ENCODE measurements around the gene SSTR3.
"Not testable (repeated sequence)": the region's sequence is repeated elsewhere in the genome, so short reads cannot be mapped to it uniquely, and the experiment has no call there.

Gene SSTR3

DNA sequence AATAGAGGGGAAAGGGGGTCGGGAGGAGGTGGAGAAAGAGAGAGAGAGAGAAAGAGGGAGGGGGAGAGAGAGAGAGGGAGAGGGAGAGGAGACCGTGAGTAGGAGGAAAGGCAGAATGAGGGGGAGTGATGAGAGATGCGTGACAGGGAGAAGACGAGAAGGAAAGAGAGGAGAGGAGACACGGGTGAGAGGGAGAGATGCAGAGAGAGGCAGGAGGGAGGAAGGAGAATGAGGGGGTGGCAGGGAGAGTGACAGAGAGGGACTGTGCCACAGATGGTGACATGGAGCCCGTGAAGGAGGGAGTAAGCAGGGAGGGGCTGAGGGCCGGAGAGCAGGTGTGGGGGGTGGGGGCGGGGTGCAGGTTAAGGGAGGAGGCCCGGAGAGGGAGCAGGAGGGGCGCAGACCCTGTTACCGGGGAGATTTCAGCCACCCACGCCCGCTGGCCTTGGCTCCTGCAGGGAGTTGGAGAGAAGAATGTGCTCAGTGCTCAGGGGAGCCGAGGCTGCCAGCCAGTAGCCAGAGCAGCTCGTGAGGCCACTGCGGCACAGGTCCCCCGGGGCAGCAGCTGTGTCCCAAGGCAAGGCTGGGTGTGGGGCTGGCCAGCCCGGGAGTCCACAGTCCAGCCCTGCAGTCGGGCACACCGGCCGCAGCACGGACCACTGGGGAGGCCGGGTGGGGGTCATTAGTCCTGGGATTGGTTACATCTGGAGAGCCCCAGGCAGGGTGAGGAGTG is at the start of gene SSTR3:
TSS of gene SSTR3 (minus strand) at position 304 of the 733 bp plus-strand sequence. CDS start 4,674 bp downstream, outside the sequence.
- DNase-seq (ENCODE audit: low read depth): no peak

DNA sequence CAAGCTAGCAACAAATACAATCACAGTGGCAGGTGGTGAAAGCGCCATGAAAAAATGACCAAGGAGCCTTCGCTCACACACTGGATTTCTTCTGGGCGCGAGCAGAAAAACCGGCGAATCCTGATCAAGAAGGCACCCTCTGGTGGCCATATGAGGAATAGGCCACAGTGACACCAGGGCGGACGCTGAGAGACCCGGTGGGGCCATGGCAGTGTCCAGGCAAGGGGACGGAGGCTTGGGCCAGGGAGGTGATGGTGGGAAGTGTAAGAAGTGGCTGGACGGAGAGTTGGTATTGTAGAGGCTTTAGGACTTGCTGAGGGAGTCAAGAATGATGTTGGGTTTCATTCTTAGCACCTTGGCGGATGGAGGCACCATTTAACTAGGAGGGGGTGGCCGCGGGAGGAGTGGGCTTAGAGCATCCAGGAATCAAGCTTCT is 48.6 kb upstream of the SSTR3 start:
- no peak for DNase-seq (ENCODE audit: low read depth)

DNA sequence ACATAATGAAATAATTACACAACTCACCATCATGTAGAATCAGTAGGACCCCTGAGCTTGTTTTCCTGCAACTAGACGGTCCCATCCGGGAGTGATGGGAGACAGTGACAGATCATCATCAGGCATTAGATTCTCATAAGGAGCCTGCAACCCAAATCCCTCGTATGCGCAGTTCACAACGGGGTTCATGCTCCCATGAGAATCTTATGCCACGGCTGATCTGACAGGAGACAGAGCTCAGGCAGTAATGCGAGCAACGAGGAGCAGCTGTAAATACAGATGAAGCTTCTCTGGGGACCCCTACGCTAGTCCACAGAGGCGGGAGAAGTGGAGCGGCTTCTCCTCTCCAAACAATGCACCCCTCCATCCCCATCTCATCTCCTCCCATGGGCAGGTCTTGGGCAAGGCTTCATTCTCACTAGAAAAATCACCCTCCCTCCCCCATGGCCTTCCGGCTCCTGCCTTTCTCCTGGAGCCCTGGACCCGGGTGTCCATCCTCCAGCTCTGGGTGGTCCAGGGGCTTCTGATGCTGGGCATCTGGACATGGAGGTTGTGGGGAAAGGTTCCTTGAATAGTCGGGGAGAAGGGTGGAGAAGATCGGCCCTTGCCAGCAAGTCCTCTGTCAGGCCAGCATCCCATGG is 48.0 kb upstream of the SSTR3 start:
- DNase-seq (ENCODE audit: low read depth): no peak

DNA sequence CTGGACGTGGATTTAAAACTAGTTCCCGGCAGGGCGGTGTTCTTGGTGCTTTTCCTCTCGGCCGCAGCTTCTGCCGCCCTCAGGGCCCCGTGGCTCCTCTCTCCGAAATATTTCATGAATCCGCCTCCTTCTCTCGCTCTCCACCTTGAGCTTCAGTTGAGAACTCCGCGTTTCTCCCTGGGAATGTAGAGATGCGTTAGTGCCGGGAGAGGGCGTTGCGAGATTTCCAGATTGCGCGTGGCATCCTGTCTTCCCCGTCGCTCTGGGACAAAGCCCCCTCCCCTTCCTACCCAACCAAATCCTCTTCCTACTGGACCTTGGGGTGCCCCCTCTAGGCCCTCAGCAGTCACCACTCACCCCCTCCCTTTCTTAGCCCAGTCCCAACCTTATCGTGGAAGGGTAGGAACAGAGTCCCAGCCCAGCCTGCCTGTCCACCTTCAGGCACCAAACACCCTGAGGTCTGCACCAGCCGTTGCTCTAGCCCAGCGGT is 47.3 kb upstream of the SSTR3 start:
- no peak for DNase-seq (ENCODE audit: low read depth)

DNA sequence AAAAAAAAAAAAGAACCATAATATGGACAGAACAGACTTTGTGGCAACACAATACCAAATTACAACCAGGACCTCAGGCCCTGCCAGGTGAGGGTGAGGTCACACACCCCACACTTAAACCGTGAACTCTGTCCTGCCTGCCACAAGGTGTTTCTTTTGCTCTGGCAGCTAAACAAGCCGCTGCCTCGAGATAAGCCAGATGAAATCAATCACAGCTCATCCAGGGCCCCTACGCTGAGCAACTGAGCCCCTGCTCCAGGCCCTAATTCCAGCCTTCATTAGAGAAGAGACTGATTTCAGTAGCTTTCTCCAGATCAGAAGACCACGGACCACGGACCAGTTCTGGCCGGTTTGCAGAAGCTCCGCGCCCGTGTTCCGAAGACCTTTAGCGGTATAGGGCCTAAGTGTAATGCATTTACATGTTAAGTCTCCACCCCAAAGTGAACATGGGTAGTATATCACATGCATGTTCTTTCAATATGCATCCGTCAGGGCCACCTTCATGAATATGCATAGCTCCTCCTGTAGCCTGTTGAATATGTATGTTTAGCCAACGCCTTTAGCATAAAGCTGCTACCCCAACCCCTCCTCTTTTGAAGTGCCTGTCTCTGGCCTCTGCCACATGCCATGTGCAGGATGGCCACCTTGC is 46.6 kb upstream of the SSTR3 start:
- DNase-seq (ENCODE audit: low read depth): no peak

DNA sequence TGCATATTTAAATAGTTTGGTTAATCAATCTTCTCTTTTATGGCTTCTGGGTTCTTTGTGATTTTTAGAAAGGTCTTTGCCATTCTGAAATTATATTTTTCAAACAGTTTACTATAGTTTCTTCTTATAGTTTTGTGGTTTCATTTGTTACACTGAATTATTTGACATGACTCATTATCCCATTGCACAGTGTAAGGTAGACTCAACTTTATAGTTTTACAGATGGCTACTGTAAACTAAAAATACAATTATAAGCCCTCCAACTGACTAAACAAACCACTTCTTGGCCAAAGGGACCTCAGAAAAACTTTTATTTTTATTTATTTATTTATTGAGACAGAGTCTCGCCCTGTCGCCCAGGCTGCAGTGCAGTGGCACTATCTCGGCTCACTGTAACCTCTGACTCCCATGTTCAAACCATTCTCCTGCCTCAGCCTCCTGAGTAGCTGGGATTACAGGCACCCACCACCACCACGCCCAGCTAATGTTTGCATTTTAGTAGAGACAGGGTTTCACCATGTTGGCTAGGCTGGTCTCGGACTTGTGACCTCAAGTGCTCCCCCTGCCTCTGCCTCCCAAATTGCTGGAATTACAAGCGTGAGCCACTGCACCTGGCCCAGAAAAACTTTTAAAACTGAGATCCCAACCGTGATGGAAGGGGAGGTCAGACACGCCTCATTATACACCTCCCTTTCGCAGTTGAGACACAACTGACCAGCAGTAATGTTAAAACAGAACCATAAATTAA is 45.9 kb upstream of the SSTR3 start:
- no peak for DNase-seq (ENCODE audit: low read depth)

DNA sequence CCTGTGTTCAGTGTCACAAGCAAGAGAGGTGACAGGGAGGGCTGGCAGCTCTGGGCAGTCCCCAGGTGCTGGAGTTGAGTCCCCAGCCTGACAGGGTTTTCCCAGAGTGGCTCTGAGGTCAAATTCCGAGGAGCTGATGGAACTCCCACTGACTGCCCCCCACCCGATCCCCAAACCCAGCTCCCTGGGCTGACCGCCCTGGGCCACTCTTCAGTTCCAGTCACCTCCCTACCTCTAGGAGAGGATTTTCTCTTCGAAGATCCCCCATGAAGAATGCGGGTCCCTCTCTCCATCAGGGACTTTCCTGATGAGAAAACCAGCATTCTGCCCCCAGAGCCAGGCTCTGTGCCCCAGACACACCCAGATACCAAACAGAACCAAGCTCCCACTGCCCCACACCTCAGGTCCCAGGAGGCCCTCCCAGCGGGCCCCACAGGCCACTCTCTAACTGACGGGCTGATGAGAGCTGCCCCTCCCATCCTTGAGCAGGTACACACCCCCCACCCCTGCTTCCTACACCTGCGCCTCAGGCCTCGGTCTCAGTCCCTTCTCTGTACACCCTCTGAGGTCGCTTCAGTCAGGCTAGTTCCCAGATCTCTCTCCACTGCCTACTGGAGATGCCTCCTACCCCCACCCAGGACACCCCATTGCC is 43.9 kb upstream of the SSTR3 start:
- DNase-seq (ENCODE audit: low read depth): no peak

DNA sequence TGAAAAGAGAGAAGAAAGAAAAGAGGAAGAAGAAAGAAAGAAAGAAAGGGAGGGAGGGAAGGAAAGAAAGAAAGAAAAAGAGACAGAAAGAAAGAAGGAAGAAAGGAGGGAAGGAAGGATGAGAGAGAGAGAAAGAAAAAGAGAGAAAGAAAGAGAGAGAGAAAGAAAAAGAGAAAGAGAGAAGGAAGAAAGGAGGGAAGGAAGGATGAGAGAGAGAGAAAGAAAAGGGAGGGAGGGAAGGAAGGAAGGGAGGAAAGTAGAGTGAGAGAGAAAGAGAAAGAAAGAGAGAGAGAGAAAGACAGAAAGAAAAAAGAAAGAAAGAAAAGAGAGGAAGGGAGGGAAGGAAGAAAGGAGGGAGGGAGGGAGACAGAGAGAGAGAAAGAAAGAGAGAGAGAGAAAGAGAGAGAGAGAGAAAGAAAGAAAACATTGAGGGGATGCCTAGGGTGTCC is 43.3 kb upstream of the SSTR3 start:
- no peak for DNase-seq (ENCODE audit: low read depth)

DNA sequence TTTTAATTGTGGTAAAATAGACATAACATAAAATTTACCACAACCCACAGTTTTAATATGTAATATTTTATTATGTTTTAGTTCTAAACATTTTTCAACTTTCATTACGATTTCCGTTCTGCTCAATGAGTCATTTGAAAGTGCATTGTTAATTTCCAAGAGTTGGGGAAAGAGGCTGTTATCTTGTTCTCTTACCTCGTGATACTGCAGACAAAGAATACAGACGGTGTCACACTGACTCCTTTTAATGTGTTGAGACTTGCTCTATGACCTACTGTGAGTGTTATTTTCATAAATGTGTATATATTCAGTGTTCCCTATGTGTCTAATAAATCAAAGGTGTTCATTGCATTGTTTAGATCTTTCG is 42.6 kb upstream of the SSTR3 start:
- DNase-seq (ENCODE audit: low read depth): no peak

DNA sequence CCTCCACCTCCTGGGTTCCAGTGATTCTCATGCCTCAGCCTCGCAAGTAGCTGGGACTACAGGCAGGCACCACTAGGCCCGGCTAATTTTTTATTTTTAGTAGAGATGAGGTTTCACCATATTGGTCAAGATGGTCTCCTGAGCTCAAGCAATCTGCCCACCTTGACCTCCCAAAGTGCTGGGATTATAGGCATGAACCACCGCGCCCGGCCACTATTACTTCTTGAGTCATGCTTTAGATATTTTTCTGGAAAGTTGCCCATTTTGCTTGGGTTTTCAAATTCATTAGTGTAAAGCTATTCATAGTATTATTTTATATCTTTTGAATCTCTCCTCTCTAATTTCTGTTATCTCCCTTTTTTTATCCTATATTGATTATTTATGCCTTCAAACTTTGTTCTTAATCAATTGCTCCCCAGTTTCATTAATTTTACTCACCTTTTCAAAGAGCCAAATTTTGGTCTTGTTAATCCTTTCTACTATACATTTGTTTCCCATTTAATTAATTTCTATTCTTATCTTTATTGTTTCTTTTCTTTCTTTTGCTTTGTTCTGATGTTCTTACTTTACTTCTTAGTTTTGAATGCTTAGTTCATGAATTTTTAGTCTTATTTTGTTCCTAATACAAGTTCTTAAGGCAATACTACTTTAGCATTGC is 42.1 kb upstream of the SSTR3 start:
- DNase-seq (ENCODE audit: low read depth): no peak

DNA sequence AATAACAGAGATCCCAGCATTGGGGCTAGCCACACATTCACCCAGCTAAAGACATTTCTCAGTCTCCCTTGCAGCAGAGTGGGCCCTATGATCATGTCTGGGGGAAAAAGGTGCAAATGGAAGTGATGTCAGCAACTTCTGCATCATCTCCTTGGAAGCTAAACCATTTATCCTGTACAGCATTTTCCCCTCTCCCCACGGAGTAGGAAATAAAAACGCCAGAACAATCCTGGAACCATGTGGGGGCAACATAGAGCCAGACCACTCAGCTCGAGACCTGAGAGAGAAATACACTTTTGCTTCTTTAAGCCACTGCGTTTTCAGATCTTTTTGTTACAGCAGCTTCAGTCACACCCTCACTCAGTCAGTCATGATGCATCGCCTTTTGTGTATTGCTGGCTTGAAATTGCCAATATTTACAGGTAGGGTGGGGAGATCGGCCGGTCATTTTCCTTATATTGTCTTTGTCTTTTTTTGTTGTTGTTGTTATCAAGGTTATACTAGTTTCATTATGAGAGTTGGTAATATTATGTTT is 40.9 kb upstream of the SSTR3 start:
- DNase-seq (ENCODE audit: low read depth): no peak

DNA sequence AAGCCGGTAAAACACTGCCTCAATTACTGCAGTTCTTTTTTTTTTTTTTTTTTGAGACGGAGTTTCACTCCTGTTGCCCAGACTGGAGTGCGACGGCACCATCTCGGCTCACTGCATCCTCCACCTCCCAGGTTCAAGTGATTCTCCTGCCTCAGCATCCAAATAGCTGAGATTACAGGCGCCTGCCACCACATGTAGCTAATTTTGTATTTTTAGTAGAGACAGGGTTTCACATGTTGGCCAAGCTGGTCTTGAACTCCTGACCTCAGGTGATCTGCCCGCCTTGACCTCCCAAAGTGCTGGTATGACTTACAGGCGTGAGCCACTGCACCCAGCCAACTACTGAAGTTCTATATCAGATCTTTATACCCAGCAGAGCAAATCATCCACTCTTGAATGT is 39.6 kb upstream of the SSTR3 start:
- not testable (repeated sequence) for DNase-seq (ENCODE audit: low read depth)

DNA sequence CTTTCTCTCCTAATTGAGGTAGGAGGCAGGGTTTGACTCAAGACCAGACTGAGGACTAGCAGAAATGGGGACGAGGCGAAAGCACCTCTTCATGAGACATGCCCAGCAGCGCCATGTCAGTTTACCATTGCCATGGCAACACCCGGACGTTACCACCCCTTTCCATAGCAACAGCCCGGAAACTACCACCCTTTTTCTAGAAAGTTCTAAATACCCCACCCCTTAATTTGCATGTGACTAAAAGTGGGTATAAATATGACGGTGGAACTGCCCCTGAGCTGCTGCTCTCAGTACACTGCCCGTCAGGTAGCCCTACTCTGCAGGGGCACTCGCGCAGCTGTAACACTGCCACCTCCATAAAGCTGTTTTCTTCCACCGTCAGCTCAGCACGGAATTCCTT is 37.7 kb upstream of the SSTR3 start:
- no peak for DNase-seq (ENCODE audit: low read depth)

DNA sequence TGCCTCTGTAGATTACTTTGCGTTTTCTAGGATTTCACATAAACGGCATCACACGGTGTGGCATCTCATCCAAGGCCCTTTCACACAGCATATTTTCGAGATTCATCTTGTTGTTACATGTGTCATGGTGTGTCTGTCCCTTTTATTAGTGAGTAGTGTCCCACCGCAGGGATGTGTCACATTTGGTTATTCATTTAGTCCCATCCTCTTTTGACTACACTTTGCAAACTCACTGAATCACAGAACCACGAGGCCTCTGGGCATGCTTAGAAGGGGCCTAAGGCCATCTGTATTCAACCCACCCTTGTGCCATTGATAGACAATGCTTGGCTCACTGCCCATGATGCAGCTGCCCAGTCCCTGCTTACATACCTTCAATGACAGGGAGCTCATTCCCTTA is 36.0 kb upstream of the SSTR3 start:
- DNase-seq (ENCODE audit: low read depth): no peak

DNA sequence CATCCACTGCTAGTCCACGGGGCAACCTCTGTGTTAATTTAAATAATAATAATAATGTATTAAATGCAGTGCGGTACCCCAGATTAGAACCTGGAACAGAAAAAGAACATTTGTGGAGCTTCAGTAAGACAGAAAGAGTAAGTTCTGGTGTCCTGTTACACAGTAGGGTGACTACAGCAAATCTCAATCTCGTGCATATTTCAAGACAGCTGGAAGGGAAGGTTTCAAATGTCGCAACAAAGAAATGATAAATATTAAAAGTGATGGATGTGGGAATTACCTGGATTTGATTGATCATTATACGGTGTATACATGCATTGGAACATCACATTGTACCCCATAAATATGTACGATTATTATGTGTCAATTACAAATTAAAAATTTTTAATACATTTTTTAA is 33.5 kb upstream of the SSTR3 start:
- DNase-seq (ENCODE audit: low read depth): no peak

DNA sequence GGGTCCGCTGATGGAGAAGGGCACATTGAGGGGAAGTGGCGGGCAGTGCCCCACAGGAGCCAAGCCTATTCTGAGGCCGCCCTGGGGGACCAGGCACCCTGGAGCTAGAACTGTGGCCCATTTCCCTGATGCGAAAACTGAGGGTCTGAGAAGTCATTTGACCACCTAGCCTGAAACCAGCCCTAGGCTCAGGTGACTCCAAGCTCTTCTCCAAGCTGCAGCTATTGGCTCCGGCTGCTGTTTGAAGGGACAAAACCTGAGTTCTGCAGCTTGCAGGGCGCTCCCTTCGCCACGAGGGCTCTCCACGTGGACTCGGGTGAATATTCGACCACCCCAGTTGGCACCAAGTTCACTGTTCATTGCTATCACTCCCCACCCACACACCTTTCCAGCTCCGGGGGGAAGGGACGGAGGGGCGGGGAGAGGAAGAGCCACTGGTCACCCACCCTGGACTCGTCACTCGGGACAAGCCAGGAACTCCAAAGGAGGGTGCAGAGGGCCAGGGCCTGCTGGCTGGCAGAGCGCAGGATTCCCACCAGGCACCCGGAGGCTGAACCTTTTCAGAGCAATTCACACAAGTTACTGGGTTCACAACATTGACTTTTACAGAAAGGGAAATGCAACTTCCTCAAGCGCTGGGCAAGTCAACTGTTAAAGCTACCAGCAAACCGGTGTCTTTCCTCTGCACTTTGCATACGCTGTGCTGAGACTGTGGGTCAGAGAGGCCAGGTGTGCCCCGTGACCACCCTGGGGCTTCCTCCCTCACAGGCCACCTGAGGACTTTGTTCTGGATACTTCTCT is 32.8 kb upstream of the SSTR3 start:
- DNase-seq (ENCODE audit: low read depth): no peak

DNA sequence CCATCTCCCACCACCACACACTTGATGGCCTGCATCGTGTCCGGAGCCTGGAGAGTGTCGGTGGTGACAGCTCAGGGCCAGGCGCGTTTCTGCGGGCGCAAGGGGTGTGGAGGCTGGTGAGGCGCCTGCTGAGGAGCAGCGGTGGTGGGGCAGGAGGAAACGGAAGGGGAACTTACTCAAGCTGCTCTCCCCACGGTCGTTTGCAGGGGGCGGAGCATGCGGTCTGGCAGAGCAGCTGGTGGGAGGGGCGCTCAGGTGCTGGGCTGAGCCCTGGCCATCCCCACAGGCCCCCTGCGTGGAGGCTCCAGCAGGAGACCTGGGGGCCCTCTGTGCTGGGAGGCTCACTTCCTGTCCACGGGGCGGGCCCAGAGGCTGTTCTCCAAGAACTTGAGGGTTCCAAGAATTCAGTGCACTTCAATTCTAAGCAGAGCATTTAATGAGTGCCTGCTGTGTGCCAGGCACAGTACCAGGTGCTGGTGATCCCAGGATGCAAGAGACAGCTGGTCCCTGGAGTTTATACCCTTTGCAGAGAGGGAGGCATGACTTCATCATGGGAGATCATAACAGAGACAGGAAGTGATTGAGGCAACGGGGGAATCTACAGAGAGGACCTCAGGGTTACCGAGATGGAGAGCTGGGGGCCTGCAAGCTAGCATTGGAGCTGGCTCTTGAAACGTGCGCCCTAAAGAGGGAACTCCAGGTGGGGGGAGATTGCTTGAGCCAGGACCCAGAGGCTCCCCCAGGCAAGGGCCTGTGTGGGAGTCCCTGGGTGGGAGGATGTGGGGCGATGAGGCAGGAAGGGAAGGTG is 32.0 kb upstream of the SSTR3 start, which contains the start of gene RAC2:
TSS of gene RAC2 (minus strand) at position 156 of the 808 bp plus-strand sequence. CDS start at position 35, 121 bp downstream.
- DNase-seq (ENCODE audit: low read depth): peak; percentile 85

DNA sequence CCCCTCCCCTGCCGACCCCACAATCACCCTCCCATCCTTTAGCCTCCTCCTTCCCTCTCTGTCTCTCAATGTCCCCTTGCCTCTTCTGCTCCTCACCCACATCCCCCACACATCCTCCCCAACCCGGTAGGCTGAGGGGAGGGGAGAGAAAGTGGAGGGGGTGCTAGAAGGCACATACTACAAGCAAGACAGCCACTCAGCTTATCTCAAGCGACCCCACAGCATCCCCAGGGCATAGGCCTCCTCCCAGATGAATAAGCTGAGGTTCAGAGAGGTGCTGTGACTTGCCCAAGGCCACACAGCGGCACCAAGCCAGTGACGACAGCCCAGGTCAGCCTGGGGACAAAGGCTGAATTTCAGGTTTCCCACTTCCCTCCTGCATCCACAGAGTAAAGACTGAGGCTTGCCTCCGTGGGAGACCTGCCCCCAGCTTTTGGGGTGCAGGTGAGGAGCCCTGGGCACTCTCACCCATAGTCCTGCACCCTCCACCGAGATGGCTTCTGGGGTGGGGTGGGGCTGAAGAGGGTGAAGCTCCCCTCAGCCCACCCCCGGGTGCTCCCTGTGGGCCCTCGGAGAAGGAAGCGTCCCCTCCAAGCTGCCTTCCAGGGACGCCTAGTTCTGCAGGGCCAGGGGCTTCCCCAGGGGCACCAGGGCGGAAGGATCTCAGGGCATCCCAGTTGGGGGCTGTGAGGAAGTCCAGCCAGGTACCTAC is 31.3 kb upstream of the SSTR3 start:
- DNase-seq (ENCODE audit: low read depth): no peak
